GM12801 (cell line): ENCODE data around the gene LSM14A.

ENCODE experiments used
- CTCF ChIP-seq: IDR thresholded peaks from one replicate; pipeline ENCODE4 v1.5.1; 2011; ENCODE audit warnings: control low read depth; ENCODE audit not compliant: insufficient read length; ENCODE audit errors: extremely low read depth

The LSM14A gene

DNA sequence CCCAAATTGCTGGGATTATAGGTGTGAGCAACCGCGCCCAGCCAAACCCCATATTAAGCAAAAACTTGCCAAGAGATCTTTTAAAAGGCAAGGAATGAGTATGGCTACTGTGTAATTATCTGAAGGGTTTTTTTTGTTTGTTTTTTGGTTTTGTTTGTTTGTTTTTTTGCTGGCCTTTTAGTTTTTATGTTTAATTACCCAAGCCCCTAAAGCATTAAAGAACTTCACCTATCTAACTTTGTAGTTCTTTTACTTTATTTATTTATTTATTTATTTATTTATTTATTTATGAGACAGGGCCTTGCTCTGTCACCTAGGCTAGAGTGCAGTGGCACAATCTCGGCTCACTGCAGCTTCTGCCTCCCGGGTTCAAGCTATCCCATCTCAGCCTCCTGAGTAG is 41.7 kb downstream of the LSM14A start:
- no peak for TF ChIP-seq CTCF

DNA sequence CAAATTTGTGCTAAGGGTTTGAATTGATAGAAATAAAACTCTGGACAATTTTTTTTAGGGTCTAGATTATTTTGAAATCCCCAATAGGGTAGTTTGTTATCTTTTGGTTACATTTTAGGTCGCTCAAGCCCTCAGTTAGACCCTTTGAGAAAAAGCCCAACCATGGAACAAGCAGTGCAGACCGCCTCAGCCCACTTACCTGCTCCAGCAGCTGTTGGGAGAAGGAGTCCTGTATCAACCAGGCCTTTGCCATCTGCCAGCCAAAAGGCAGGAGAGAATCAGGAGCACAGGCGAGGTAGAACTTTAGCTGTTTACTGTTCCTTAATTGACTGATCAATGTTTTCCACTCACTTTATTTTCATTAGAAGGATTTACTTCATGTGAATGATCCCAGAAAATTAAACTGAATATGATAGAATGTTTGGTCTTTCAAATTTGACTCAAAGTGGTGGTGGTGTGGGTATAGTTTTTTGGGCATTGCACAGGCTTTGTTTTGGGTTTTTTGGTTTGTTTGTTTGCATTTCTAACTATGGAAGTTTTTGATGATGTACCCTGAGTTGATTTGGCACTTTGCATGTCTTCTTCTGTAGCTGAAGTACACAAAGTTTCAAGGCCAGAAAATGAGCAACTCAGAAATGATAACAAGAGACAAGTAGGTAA is 42.8 kb downstream of the LSM14A start:
- TF ChIP-seq CTCF: no peak

- no peak for TF ChIP-seq CTCF
These were observed 43.3 kb downstream of the LSM14A start for GRCh38 chr19:34215666-34216038.

GRCh38 chr19:34217952-34218817 is 45.9 kb downstream of the LSM14A start:
- TF ChIP-seq CTCF: no peak

GRCh38 chr19:34218818-34219164 is 46.5 kb downstream of the LSM14A start:
- TF ChIP-seq CTCF: no peak

- no peak for TF ChIP-seq CTCF
These were observed 48.3 kb downstream of the LSM14A start for GRCh38 chr19:34220472-34221063.

GRCh38 chr19:34222386-34222785 is 50.1 kb downstream of the LSM14A start:
- TF ChIP-seq CTCF: no peak
